Keratinocyte (primary cell): ENCODE data around the gene CASP10. TPM values are rescaled to one million over a fixed set of nuclear protein-coding genes. Genes with fewer than 3 reads are reported as not detected.

Experiments
- DNase-seq: peaks from one replicate; pipeline ENCODE4 v3.0.0-alpha.2; 2011; ENCODE audit warnings: low read depth, missing footprints, low spot score
- FAIRE-seq: peaks from 2 replicates; lab custom pipeline; 2011; peaks lifted over from hg19 to GRCh38; lab: Jason Lieb, UNC
- H2AFZ ChIP-seq: 2 replicates; pipeline ENCODE4 v1.6.0; 2012; ENCODE audit warnings: low read length, control low read depth, inconsistent platforms; ENCODE audit not compliant: control insufficient read depth
- H3K27ac ChIP-seq: 2 replicates; pipeline ENCODE4 v1.5.1; 2011; ENCODE audit warnings: low read length; ENCODE audit not compliant: control insufficient read depth, insufficient read depth
- H3K27me3 ChIP-seq: 3 replicates; pipeline ENCODE4 v1.6.0; 2011; ENCODE audit warnings: low read length; ENCODE audit not compliant: control insufficient read depth, insufficient read depth; ENCODE audit errors: extremely low read depth
- H3K36me3 ChIP-seq, 2 experiments: 2 replicates in 1 of 2; 3 replicates in 1 of 2; pipeline ENCODE4 v1.5.1; 2011; ENCODE audit warnings: low read length in 2 of 2, mild to moderate bottlenecking in 1 of 2; ENCODE audit not compliant: control insufficient read depth in 2 of 2, insufficient read depth in 2 of 2; ENCODE audit errors: extremely low read depth in 1 of 2
- H3K4me1 ChIP-seq: 3 replicates; pipeline ENCODE4 v1.5.1; 2011; ENCODE audit warnings: low read length; ENCODE audit not compliant: control insufficient read depth, insufficient read depth; ENCODE audit errors: extremely low read depth
- H3K4me2 ChIP-seq: 3 replicates; pipeline ENCODE4 v1.6.0; 2011; ENCODE audit warnings: low read depth, low read length; ENCODE audit not compliant: control insufficient read depth, insufficient read depth; ENCODE audit errors: extremely low read depth
- H3K4me3 ChIP-seq, 3 experiments: fragments of 200-600 bp in 1 of 3; sonication (generic) in 1 of 3; 2 replicates in 2 of 3; 3 replicates in 1 of 3; pipeline ENCODE4 v1.5.1; 2011 to 2016; ENCODE audit warnings: low read length in 3 of 3, mild to moderate bottlenecking in 3 of 3, control low read depth in 2 of 3, inconsistent platforms in 1 of 3, low read depth in 1 of 3, mixed read lengths in 1 of 3, mixed run types in 1 of 3, moderate library complexity in 1 of 3; ENCODE audit not compliant: control insufficient read depth in 2 of 3, insufficient read depth in 2 of 3; ENCODE audit errors: extremely low read depth in 1 of 3
- H3K79me2 ChIP-seq: 2 replicates; pipeline ENCODE4 v1.6.0; 2012; ENCODE audit warnings: low read length; ENCODE audit not compliant: control insufficient read depth, insufficient read depth
- H3K9ac ChIP-seq: 3 replicates; pipeline ENCODE4 v1.6.0; 2011; ENCODE audit warnings: low read length; ENCODE audit not compliant: control insufficient read depth, insufficient read depth; ENCODE audit errors: extremely low read depth
- H3K9me1 ChIP-seq: 3 replicates; pipeline ENCODE4 v1.6.0; 2011; ENCODE audit warnings: low read length; ENCODE audit not compliant: control insufficient read depth, insufficient read depth; ENCODE audit errors: extremely low read depth
- H3K9me3 ChIP-seq: 2 replicates; pipeline ENCODE4 v1.5.1; 2012; ENCODE audit warnings: low read depth, low read length; ENCODE audit not compliant: control insufficient read depth
- H4K20me1 ChIP-seq: 3 replicates; pipeline ENCODE4 v1.6.0; 2011; ENCODE audit warnings: low read length; ENCODE audit not compliant: control insufficient read depth, insufficient read depth; ENCODE audit errors: extremely low read depth
- CTCF ChIP-seq, 3 experiments: IDR thresholded peaks in 1 of 3; conservative IDR thresholded peaks in 1 of 3; optimal IDR thresholded peaks in 1 of 3; 2 replicates in 2 of 3; 3 replicates in 1 of 3; pipeline versions ENCODE3 to v1.5.1; 2011; ENCODE audit warnings: low read length in 3 of 3, mild to moderate bottlenecking in 3 of 3, moderate library complexity in 2 of 3, control low read depth in 1 of 3, inconsistent platforms in 1 of 3; ENCODE audit not compliant: insufficient read depth in 2 of 3; ENCODE audit errors: extremely low read depth in 1 of 3
- EZH2 ChIP-seq: IDR thresholded peaks from one replicate; pipeline ENCODE4 v1.6.1; 2012; ENCODE audit warnings: inconsistent platforms, mild to moderate bottlenecking, low read length, moderate library complexity
- dilution Hi-C: fragments of 300-500 bp; cut with MboI; formaldehyde crosslinking; loops from one replicate; pipeline ENCODE4 v1.7.0; 2020; ENCODE audit warnings: low sequenced_read_pairs; ENCODE audit not compliant: extremely low pct_ligation_motif_present
- polyA plus RNA-seq, 5 experiments: library from polyadenylated mRNA; depleted of rRNA in 3 of 5; stranded (reverse) in 3 of 5; stranded (forward) in 1 of 5; unstranded in 1 of 5; fragments of >200 nt; gene quantifications; 1 replicate in 1 of 5; 2 replicates in 3 of 5; 3 replicates in 1 of 5; pipeline versions ENCODE4 v1.2.1 to v1.2.3, GENCODE V29; 2011 to 2012; ENCODE audit warnings: missing spikeins in 2 of 5, low read depth in 1 of 5, low replicate concordance in 1 of 5

CASP10 gene
- polyA plus RNA-seq, 1 donor (not counting 4 experiments of a cell fraction or from before 2014, with no cell fraction given): 7.1 TPM

- Histone ChIP-seq H4K20me1 (no peaks in the 10 kb centered on the region), H3K36me3 (peaks cover 2% of the 10 kb centered on the region in 2 experiments), H3K9me1 (no peaks in the 10 kb centered on the region), H3K4me1 (no peaks in the 10 kb centered on the region), H3K4me3 (no peak overlapping the region), H3K9me3 (no peaks in the 10 kb centered on the region), H3K27ac (no peak overlapping the region), H3K79me2 (no peaks in the 10 kb centered on the region), H3K4me2 (no peak overlapping the region), H2AFZ (no peak overlapping the region), H3K9ac (no peak overlapping the region), H3K27me3 (no peaks in the 10 kb centered on the region)
- no peak for TF ChIP-seq EZH2
- TF ChIP-seq CTCF (optimal IDR thresholded peaks at IDR 0.05 in 1 of 3, IDR thresholded peaks at IDR 0.05 in 1 of 3, conservative IDR thresholded peaks at IDR 0.05 in 1 of 3; ENCODE audit: extremely low read depth in 1 of 3, insufficient read depth in 2 of 3, low read length in 3 of 3): no peak
- DNase-seq (no peak), FAIRE-seq (peak; percentile 17)
- dilution Hi-C loops: no loop called here
These were observed 21.1 kb downstream of the CASP10 start for GRCh38 chr2:201203916-201204654.

GRCh38 chr2:201204655-201205514, 21.9 kb downstream of the CASP10 start:
- dilution Hi-C loops: no loop called here

More at GRCh38 chr2:201204655-201205514, 21.9 kb downstream of the CASP10 start:
- Histone ChIP-seq H3K9me1 (no peaks in the 10 kb centered on the region), H3K4me3 (no peak overlapping the region), H3K9ac (no peak overlapping the region), H3K36me3 (peaks cover 2% of the 10 kb centered on the region in 2 experiments), H3K27ac (no peak overlapping the region), H4K20me1 (no peaks in the 10 kb centered on the region), H3K79me2 (no peaks in the 10 kb centered on the region), H3K4me1 (no peaks in the 10 kb centered on the region), H3K9me3 (no peaks in the 10 kb centered on the region), H2AFZ (no peak overlapping the region), H3K4me2 (no peak overlapping the region), H3K27me3 (no peaks in the 10 kb centered on the region)
- TF ChIP-seq EZH2: no peak
- TF ChIP-seq CTCF (optimal IDR thresholded peaks at IDR 0.05 in 1 of 3, IDR thresholded peaks at IDR 0.05 in 1 of 3, conservative IDR thresholded peaks at IDR 0.05 in 1 of 3; ENCODE audit: extremely low read depth in 1 of 3, insufficient read depth in 2 of 3, low read length in 3 of 3): no peak
- no peak for DNase-seq
- FAIRE-seq: no peak
